T-helper 1 cell (primary cell): Measurements from ENCODE around the gene SH3RF3.

ENCODE experiments used
- DNase-seq, 5 donors: peaks; one replicate each; pipeline ENCODE4 v3.0.0-alpha.2; 2012 to 2020

The SH3RF3 gene

DNA sequence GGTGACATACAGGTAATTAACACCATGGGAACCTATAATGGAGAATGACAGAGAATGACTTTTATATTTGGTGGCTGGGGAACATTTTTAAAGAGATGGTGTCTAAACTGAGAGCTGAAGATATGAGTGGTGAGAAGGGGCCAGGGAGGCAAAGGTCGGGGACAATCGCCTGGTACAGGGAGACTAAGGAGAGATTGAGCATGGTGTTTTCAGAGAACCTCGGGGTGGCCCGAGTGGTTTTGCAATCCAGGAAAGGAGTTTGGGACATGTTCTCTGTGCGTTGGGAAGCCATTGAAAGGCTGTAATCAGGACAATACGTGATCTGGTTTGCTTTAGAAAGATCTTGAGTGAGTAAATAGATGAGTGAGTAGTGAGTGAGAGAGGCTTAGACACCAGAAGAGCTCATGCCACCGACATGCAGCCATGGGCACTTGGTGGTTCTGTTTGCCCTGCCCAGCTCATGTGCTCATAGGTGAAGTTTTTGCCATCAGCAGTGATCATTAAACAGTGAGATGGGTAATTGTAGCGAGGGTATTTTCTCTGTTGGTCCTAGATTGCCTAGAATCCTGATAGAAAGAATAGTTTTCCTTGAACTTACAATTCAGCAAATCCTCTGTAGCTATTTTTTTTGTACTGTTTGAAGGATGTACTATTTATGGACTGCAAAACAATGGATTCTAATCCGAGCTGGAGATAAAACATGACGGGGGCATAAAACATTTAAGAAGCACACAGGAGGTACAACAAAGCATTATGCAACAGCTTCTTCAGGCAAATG lies 114.7 kb downstream of the SH3RF3 start:
- no peak for DNase-seq

DNA sequence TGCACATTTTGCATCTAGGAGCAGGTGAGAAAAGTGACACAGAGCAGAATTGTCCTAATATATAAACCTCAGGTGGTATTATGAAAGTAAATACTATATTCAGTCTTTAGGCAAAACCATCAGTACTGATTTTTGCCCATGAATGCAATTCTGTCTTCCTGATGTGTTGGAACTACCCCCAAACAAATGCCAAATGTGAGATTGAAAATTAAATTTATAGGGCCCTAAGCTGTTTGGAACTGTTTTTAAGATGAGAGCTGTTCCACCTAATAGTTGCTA lies 115.2 kb downstream of the SH3RF3 start:
- no peak for DNase-seq

DNA sequence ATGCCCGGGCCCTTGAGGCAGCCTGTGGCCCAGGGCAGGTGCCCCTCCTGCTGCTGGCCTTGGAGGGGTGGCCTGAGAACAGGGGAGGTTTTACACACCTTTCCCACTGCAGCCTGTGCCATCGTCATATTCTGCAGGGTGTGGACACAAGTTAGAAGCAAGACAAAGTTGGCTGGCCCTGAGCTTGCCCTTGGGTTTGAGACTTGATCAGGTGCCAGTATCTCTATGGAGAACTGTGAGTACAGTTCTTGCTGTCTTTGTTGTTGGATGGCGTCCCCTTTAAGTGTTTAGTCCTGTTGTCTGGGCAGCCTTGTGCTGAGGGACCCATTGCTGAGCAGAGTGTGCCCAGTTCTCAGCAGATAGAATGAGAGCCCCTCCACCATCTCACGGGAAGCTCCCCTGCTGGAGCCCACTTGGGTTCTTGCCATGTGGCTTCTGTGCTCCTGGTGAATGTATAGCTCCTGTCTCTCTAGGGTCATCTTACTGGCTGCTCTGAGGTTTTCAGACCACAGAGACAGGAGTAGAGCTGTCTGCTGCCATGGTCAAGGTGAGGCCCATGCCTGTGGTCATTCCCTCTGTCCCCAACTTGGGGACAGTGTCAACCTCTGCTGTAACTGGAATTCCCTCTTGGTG lies 115.9 kb downstream of the SH3RF3 start:
- no peak for DNase-seq

DNA sequence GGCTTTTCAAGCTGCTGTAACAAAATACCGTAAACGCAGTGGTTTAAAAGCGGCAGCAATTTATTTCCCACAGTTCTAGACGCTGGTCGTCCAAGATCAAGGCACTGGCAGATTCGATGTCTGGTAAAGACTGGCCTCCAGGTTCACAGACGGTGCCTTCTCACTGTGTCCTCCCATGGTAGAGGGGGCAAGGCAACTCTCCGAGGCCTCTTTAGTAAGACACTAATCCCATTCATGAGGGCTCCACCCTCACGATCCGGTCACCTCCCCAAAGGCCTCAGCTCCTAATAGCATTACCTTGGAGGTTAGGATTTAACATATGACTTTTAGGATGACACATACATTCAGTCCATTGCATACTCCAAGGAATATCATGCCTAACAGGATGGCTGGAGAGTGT lies 117.2 kb downstream of the SH3RF3 start:
- no peak for DNase-seq

DNA sequence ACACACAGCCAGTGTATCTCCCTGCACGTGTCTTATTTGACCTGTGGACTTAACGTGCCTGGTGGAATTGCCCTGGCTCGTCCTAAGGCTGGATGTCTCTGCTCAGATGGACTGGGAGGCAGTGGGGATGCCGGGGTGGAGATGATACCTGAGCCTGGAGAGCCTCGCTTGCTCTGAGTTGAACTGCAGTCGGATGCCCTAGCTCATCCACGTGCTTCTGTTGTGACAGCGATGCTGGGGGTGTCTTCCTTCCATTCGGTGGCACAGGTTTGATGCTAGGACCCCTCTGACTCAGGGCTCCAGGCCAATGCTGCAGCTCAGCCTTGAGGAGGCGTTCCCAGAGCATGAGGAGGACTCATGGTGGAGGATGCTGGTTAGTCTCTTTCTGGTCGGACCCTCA lies 117.6 kb downstream of the SH3RF3 start:
- no peak for DNase-seq

DNA sequence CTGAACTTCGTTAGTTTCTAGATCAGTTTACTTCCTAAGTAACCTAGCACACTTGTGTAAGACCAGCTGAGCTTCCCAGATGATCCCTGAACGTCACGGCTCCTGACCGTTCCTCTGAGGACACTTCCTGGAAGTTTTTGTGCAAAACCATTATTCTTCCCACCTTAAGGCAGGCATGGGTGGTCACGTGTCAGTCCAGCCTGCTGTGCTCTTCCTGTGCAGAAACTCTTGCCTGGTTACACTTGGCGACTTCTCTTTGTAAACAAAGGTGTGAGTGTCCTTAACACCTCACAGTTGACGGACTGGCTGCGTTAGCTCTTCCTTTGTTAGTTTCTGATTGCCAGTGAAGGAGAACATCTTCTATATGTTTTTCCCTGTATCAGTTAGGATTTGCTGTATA lies 118.3 kb downstream of the SH3RF3 start:
- no peak for DNase-seq

DNA sequence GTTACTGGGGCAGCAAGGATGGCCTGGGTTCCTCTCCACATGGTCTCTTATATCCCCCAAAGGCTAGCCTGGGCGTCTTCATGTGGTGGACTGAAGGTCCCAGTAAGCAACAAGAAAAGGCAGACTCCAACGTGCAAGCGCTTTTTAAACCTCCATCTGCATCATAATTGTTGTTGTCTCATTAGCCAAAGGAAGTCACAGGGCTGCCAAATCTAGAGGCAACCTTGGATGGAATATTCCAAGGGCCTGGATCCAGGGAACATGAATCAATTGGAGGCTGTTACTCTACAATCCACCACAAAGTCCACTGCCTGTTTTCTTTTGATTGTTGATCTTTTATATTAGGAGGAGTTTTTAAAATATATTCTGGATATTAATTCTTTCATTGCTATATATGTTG lies 118.8 kb downstream of the SH3RF3 start:
- no peak for DNase-seq

DNA sequence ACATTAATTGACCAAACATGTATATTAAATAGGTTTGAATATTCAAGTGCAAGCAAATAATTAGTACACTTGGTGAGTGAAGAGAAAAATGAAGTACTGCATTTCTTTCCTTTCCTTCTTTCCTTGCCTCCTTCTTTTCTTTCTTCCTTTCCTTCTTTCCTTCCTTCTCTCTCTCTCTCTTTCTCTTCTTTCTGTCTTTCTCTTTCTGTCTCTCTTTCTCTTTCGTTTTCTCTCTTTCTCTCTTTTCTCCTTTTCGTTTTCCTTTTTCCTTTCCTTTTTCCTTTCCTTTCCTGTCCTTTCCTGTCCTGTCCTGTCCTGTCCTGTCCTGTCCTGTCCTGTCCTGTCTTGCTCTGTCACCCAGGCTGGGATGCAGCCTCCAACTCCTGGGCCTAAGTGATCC lies 119.6 kb downstream of the SH3RF3 start:
- DNase-seq = no peak

DNA sequence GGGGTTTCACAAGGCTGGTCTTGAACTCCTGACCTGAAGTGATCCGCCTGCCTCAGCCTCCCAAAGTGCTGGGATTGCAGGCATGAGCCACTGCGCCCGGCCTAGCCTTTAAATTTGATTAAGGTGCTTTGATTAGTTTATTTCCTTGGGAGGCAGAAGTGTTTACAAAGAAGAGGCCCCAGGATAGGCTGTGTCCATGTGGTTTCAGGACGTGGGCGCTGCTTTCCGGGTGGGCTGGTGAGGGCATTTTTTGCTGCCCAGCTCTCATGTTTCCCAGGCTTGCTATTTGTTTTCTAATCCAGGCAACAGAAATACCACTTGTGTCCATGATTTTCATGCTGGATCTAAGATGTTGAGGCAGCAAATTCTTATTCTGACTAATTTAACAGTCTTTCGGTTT lies 124.2 kb downstream of the SH3RF3 start:
- no peak for DNase-seq

DNA sequence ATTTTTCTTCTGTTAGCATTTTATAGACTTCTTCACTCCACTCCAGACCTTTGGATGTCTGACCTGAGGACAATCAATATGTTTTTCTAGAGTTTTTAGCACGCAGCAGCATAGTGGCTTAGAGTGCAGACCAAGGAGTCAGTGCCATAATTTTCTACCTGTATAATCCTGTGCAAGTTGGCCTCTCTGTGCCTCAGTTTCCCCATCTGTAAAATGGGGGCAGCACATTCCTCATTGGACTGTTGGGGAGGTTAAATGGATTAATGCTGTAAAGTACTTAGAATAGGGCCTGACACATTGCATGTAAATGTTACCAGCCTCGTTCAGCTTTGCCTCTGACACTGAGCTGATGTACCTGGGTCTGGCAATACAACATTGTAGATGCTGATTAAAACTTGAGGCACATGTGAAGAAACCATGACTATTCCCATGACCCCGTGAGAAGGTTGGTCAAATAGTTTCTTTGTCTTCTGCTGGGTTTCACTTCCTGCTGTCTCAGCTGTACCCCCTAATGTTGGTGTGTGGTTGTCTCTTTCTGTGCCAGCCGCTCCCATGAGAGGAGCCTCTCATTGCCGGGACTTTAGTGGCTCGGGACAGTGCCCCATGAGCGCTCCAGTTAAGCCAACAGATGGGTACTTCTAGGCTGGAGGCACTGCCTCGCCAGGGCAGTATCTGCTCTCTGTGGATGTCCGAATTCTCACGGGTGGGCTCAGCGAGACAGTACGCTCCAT lies 125.3 kb downstream of the SH3RF3 start:
- DNase-seq = no peak

DNA sequence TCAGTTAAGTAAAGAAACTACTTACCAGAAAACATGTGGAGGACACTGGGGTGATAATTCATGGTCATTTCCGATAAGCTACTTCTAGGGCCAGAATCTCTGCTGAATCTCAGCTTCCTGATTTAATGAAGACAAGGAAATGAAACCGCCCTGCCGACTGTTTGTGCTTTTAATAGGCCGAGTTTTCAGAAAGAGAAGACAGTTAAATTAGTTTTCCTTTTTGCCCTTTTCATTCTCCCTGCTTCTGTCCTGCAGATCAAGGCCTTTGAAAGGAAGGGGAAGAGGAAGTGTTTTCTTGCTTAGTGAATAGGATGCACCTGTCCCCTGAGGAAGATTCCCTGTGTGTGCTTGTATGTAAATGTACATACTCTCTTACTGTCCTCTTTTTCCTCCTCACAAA lies 126.6 kb downstream of the SH3RF3 start:
- DNase-seq = no peak

DNA sequence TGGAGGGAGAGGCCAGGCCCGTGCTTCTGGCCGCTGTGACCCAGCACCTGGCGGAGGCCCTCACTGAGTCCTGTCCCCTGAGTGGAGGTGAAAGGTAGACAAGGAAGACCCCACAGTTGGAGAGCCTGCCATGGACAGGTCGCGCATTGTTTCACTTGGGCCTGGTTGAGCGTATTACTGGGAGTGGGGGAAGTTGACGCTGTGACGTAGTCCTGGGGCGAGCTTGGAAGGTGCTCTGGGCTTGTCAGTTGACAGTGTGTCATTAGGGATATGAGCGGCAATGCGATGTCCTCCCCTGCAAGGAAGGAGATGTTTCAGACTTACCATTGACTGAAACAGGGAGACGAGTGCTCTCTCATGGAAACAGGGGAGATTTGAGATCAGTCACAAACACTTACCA lies 127.1 kb downstream of the SH3RF3 start:
- DNase-seq = no peak

DNA sequence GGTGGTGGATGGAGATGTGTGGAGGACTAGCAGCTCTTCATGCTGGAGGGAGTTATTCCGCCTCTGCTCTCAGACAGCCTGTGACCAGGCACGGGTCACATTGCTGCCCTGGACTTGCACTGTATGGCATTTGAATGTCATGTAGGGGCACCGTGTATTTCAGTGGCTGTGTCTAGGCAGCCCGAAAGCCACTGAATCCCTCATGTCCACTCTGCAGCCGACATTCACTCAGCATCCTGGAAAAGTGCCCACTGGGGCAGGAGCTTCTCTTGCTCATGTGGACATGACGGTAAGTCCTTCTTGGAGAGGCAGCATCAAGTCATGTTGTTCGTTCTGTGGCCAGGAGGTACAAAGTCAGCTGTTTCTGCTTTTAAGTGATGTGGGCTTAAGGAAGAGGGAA lies 127.9 kb downstream of the SH3RF3 start:
- DNase-seq = no peak

DNA sequence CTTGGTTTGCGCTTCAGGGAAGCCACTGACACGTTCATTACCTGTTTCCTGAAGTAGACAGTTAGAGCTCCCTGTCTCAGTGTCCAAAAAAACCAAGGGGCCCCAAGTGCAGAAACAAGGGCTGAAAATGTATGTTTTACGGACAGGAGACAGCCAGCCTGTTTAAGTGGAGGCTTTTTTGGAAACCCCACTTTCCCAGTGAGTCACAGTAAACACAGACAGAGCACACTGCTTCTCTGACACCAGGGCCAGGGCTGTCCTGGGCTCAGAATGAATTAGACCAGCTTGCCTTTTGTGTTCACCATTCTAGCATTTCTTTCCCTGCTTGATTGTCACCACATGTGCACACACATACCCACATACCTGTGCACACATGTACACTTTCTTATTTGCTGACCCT lies 128.6 kb downstream of the SH3RF3 start:
- no peak for DNase-seq

DNA sequence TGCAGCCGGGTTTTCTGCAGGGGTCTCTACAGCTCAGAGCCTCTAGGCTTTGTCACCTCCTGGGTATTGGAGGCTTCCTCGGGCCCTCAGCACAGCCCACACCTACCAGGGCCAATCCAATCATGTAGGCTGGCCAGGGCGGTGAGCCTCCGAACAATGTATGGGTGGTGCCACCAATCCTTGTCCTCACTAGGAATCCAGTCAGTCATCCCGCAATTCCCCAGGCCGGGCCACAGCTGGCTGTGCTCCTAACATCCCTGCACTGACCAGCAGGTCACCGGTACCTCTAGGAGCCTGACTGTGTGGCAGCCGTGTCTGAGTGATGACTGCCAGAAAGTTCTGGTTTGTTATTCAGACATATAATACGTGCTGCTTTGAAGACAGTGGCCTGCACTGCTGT lies 129.4 kb downstream of the SH3RF3 start:
- no peak for DNase-seq

DNA sequence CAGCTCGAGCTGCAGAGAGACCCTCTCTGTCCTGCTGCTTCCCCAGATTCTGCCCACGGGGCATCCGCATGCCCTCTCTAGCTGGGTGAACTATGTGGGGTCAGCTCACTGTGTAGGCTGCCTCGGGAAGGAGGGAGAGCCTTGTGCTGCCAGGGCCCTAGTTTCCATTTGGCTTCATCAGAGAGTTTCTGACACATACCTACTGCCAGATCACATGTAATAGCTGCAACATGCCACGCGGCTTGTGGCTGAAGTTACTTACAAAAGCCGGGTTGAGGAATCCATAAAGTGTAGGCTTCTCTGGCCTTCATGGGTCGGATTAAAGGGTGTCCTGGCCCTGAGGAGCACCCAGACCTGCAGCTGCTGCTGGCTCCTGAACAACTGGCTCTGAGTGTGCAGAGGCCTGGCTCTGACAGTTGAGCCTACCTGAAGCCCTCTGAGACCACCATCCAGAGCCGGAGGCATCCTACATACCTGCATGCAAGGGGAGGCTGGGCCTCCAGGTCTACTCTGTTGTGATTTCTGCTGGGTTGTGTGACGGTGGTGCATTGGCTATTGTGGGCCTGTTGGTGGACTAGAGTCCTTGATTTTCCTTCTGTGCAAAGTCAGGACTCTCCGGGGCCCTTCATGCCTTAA lies 130.0 kb downstream of the SH3RF3 start:
- no peak for DNase-seq

DNA sequence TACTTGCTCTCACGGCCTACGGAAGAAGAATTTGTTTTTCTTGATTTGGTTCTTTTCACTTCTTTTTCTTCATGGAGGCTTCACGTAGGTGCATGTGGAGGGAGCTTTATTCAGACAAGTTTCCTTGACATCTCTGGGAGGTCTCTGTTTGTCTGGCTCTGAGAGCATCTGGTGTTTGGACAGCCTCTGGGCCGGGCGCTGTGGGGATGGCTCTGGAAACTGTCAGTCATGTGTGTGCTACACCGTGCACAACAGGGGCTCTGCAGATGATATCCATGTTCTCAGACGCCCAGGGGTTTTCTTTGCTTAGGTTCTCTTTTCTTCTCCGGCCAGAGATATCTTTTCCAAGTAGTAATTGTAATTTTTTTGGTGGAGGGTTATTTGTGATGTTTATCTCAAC lies 130.7 kb downstream of the SH3RF3 start:
- DNase-seq = no peak

DNA sequence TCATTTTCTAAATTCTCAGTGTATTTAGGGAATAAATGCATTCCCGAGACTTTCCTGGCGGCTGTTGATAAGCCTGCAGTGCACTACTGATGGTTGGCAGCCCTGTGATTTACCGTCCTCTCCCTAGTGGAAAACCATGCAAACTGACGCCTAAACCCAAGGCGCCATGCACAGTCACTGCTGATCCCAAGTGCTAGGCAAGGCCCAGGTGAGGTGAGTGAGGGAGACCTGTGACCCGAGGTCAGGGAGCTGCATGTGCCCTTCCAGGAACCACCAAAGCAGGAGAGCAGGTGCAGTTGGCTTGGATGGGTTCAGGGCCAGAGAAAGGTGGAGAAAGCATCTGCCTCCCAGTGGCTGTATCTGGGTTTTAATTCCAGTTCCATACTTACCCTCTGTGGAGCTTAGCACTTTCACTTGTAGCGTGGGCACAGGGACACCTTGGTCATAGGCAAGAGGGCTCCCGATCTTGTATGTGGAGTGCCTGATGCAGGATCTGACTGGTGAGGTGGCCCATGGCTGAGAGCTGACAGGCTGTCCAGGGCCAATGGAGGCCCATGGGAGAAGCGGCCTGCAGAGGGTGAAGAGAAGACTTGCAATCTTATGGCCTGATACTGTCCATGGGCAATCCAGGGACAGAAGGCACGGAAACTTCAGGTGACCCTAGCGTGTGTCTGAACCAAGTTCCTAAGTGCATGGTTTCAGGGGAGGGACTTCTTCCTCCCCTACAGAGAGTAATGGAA lies 131.3 kb downstream of the SH3RF3 start:
- DNase-seq = no peak

DNA sequence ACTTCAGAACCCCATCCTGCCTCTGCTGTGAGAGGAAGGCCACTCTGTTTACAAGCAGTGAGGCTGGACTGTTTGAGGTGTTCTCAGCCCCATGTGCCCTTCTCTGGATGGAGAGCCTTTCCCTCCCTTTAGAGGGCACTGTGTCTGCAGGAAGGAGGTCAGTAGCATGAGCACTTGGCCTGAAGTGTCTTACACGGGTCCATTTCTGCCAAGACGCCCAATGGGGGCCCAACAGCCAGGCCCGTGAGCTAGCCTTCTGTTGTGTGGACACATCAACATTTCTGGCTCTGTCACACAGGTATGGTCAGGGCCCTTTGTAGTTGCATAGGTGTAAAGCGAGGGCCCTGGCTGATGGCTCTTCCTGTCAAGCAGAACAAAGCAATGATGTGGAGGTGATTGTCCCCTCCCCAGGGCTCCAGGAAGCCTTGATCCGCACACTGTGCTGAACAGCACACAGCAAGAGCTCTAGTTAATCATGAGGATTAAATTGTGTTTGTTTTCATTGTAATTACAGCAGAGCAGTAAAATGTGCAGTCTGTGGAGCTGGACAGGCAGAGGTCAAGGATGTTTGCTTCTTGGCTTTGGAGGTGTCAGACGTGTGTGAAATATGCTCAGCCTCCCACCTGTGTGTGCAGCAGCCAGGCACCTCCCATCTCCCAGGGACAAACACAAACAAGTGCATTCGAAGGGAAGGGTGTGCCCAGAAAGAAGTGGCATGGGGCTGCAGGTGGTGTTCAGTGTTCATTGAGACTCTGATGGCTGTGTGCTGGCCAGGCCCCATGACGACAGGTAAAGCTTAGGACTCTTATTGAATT lies 132.1 kb downstream of the SH3RF3 start:
- no peak for DNase-seq

DNA sequence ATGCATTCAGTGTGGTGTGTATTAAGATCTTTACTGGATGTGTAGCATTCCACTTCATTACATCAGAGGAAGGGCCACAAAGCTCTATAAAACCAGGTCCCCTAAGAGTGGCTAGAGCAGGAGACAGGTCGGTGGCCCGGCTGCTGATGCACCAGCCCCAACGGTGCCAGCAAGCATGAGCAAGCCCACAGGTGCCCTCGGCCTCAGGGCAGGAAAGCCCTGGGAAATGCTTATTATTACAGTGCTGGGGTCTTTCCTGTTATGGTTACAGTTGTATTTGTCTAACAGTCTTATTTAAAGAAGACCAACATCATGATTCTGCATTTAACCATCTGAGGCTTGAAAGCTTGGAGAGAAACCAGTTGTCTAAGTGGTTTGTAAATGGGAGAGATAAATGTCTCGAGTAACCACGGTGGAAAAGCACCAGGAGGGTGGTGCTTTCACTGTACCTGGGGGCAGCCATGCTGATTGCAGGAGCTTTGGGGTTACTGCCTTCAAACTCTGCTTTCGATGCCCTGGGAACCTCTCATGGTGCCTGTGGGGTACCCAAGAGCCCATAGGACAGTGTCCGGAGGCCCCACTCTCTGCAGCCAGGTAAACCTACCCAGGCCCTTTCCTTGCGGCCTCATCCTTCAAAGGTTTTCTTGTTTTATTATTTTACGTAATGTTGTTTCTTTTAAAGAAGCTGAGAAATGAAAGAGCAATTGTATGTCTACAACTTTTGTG lies 133.1 kb downstream of the SH3RF3 start:
- no peak for DNase-seq

DNA sequence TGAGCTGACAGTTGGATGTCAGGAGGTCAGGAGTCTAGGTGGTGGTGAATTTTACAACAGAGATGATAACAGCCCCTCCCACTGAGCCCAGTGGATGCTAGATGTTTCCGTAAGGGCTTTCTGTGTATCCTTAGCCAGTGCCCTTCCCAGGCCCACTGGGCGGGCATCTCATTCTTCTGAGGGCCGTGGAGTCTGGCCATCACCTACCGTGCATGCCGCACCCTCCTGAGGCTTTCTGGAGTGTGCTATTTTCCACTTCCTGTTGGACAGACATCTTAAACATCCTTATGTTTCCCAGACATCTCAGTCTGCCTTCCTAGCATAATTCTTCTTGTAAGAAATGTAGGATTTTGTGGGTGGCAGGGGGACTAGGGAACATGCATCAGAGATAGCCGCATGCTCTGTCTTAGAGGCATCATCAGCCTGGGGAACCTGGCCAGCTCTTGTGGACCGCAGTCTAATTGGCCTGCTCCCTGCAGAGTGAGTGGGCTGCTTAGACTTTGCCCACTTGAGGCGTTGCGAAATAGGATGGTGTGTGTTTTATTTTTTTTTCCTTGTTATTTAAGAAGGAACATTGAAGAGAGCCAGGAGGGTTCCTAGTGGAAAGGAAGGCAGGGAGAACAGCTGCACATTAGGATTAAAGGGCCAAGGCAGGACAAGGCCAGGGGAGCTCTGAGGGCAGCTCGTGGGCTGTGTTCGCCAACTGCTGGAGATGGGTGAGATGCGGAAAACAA lies 135.8 kb downstream of the SH3RF3 start:
- DNase-seq = no peak
